ENCODE results near the gene BABAM2.

BABAM2 gene

DNA sequence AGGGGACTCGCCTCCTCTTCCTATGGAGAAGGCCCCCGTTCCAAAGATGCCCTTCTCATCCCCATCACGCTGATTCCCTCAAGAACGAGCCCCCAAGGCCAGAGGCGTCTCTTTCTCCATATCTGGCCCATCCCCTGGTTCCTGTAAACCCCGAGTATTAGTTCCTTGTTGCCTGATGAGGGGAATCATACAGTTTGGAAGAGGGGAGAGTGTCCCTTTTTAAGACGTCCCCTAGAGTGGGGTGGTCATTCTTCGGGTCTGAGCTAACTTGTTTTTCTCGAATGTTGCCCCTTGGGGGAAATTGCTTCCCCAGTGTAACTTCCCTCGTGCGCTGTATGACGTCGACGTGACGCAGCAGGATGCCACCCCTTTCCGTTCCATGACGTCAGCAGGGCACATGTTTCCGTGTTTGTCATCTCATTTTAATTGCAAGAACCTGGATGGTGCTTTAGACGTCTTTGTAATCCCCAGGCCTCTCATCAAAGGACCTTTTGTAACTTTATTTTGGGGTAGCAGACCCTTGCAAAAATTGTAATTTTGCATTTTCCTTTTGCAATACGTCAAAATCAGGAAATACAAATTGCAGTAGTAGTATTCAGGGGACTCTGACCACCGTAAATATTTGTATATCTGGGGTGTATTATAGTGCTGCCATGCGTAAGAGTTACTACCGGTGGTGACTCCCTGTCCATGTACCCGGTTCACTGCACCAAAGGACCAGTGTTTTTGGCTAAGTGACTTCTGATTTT, 569 bp downstream of the BABAM2 start:
- TF ChIP-seq, protein P1, sequence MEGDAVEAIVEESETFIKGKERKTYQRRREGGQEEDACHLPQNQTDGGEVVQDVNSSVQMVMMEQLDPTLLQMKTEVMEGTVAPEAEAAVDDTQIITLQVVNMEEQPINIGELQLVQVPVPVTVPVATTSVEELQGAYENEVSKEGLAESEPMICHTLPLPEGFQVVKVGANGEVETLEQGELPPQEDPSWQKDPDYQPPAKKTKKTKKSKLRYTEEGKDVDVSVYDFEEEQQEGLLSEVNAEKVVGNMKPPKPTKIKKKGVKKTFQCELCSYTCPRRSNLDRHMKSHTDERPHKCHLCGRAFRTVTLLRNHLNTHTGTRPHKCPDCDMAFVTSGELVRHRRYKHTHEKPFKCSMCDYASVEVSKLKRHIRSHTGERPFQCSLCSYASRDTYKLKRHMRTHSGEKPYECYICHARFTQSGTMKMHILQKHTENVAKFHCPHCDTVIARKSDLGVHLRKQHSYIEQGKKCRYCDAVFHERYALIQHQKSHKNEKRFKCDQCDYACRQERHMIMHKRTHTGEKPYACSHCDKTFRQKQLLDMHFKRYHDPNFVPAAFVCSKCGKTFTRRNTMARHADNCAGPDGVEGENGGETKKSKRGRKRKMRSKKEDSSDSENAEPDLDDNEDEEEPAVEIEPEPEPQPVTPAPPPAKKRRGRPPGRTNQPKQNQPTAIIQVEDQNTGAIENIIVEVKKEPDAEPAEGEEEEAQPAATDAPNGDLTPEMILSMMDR (conservative IDR thresholded peaks at IDR 0.05): no peak
- peak overlapping the region; percentile 90 for H3K27ac ChIP-seq

DNA sequence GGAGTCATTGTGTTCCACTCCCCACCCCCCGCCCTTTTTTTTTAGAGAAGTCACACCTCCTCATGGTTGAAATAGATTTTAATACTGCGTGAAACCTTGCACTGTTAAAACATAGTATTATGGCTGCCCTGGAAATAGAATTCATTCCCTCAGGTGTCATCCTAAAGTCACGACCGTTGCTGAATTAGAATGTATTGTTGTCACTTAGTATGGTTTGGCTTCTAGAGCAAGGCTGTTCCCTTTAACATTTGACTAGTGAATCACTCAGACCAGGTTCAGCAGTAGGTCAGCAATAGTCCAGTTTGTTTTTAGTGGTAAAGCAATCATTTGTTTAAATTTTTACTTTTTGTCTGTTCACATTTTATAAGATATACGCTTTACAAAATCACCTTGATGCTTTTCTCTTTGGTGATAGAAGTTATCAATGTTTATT, 1.2 kb downstream of the BABAM2 start:
- TF ChIP-seq, protein P1 (conservative IDR thresholded peaks at IDR 0.05): no peak
- no peak overlapping the region; the same call in 1 of the 2 replicates for H3K27ac ChIP-seq

GRCh38 chr2:27893006-27893405, 2.5 kb downstream of the BABAM2 start:
- H3K27ac ChIP-seq: no peak overlapping the region
- TF ChIP-seq, protein P1 (conservative IDR thresholded peaks at IDR 0.05): no peak

GRCh38 chr2:27897717-27898116, 7.2 kb downstream of the BABAM2 start:
- H3K27ac ChIP-seq: no peak overlapping the region
- TF ChIP-seq, protein P1 (conservative IDR thresholded peaks at IDR 0.05): no peak

DNA sequence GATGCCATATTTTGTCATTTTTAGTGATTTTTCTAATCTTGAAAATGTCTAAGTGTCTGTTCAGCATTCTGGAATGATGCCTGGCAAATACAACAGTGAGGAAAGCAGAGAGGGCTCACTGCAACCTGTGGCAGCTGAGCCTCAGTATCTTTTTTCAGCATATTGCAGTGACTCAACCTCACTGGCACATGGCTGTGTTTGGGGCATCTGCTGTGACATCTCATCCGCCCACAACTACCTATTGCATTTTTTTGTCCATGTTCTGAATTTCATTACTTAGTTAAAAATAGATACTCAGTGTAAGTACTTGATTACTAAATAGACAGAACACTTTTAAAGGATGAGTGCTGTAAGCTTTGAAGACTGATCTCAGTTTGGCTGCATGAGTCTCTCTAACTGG, 10.7 kb downstream of the BABAM2 start:
- H3K27ac ChIP-seq: no peak overlapping the region
- TF ChIP-seq, protein P1 (conservative IDR thresholded peaks at IDR 0.05): no peak

- TF ChIP-seq, protein P1 (conservative IDR thresholded peaks at IDR 0.05): no peak
- H3K27ac ChIP-seq: no peak overlapping the region
Observed at GRCh38 chr2:27902098-27902497, 11.6 kb downstream of the BABAM2 start.

DNA sequence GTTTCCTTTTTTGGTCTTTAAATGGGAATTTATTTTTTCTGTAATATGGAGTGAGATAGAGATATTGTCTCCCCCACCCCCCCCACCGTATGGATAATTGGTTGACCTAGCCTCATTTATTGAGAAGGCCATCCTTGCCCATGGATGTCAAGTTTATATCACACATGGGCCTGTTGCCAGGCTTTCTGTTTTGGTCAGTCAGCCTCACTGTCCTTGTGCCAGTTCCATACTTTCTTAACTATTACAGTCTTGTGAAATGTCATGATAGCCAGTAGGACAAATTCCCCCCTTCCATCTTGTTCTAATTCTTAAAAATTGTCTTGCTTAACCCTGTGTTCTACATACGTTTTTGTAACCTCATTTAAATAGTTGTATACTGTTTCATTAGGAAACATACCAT, 12.5 kb downstream of the BABAM2 start:
- TF ChIP-seq, protein P1 (conservative IDR thresholded peaks at IDR 0.05): no peak
- H3K27ac ChIP-seq: no peak overlapping the region

Measured in VCaP (cell line).